ENCODE results near the gene GABRR3.

- TF ChIP-seq ZNF274 (IDR thresholded peaks at IDR 0.05; ENCODE audit: low read depth, low read length) (no peak), YY1 (IDR thresholded peaks at IDR 0.05; ENCODE audit: insufficient read depth, insufficient read length) (no peak)
Measured at GRCh38 chr3:98026425-98027084, 8.6 kb downstream of the GABRR3 start.
